SH-SY5Y (cell line): ENCODE results near the gene SPPL2C.
A peak's percentile ranks its signal among the peaks of the same experiment; 100 is the strongest.

Experiments
- GATA2 ChIP-seq: IDR thresholded peaks from 2 replicates; pipeline ENCODE4 v1.6.1; 2011; ENCODE audit warnings: mild to moderate bottlenecking, low read depth, low read length
- GATA3 ChIP-seq: IDR thresholded peaks from 2 replicates; pipeline ENCODE4 v1.6.1; 2011; ENCODE audit warnings: low read depth, mild to moderate bottlenecking, low read length, moderate library complexity

SPPL2C gene

DNA sequence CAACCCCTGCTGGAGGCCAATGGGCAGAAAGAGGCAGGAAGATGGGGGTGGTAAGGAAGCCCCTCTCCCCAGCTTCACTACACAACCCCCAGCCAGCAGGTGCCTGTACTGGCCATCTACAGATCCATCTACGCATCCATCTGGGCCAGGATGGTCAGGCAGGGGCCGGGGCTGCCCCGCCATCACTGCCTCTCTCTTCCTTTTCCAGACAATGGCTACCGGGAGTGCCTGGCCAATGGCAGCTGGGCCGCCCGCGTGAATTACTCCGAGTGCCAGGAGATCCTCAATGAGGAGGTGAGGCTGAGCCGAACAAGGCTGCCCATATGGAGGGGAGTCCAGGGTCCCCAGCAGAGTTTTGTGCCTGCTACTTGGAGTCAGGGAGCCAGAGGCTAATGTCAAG lies 23.5 kb upstream of the SPPL2C start:
- no peak for TF ChIP-seq GATA3
- TF ChIP-seq GATA2 = no peak

DNA sequence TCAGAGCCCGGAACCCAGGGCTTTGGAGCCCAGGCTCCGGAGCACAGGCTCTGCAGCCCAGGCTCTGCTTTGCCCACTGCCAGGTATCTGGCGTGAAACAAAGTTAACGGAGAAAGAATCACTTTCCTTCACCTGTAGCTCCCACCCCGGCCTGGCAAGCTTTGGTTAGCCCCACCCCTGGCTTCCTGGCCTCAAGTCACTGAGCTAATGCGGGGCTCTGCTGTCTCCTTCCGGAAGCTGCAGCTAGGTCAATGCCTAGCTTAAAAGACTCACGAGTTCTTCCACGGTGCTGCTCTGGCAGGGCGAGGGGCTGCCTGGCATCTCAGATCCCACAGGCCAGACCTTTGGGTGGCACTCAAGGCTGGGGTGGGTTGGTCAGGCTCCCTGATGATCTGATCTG lies 21.1 kb upstream of the SPPL2C start:
- TF ChIP-seq GATA3 (no peak), GATA2 (no peak)

DNA sequence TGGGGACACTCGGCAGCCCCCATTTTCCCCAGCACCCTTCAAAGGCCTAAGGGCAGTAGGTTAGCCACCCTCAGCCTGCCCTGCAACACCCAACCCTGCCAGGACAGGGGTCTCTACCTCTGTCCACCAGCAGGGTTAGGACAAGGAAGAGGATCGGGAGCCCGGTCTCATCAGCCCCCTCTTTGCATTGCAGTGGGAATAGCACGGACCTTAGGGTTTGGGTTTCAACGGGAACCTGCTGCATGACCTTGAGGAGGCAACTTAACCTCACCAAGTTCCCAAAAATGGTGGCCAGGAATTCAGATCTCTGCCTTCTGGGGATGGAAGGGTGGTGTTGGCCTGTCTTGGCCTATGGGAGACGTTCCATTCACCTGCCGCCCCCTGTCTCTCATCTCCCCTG lies 20.2 kb upstream of the SPPL2C start:
- no peak for TF ChIP-seq GATA3
- TF ChIP-seq GATA2 = no peak

DNA sequence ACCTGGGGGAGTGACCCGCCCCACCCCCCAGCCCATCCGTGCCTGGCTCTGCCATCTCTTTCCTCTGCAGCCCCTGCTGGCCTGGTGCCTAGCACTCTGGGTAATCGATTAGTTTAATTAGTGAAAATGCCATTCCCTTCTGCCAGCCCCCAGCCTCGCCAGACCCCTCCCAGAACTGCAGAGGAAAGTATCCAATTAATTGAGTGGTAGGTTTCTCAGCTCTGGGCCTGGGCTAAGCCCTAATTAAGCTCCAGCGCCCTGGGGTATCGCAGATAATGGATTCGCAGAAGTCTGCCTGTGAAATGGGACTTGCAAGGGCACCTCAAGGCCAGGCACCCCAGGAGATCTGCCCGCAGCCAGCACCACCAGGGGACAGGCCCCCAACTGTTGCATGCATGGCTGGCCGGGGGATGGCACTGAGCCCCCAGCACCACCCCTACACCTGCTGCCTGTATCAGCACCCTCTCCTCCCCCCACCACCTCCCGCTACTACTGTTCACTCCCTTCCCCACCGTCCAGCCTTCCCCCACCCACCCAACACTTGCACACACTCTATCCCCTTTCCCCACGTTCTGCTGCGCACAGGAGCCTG lies 19.7 kb upstream of the SPPL2C start:
- TF ChIP-seq GATA2 = peak; percentile 15; the same call in 1 of the 2 replicates
- no peak for TF ChIP-seq GATA3

DNA sequence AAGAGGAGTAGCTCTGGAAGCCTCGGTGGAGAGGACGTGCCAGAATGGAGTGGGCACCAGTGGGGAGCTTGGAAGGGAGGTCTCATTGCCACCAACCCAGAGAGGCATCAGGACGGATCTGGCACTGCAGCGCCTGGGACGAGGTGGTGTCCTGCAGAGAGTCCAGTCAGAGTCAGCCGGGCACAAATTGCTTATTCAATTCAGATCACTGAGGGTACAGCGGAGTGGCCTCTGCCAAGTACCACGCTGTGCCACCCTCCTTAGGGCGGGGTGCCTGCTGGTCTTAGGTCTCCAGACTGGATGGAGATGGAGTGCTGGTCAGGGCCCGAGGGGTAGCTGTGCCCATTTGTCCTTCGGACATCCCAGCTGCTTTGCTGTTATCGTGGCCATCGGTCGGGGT lies 18.9 kb upstream of the SPPL2C start:
- TF ChIP-seq GATA3 (no peak), GATA2 (no peak)

DNA sequence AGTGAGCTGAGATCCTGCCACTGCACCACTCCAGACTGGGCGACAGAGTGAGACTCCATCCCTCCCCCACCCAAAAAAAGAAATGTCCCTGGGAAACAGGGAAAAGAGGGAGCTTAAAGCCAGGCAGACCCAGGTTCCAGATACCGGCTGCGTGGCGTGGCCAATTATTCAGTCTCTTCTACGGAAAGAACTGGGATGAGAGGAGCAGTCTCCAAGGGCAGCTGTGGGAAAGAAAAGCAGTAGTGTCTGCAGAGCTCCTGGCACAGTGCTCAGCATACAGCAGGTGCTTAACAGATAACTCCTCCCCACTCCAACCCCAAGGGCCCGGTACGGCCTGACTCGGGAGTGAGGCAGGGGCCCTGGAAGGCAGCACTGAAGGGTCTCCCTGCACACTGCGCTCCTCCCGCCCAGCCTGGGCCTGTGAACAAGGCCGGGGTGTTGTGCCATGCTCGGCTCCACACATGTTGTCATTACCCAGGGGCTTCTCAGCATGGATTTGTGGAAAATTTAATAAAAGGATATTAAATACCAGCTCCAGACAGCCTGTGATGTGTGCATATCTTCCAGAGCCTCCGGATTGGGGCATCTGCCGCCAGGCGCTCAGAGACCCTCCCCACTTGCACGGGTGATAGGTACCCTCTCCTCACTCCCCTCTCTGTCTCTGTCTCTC lies 17.6 kb upstream of the SPPL2C start:
- TF ChIP-seq GATA2 = no peak
- TF ChIP-seq GATA3 = no peak

DNA sequence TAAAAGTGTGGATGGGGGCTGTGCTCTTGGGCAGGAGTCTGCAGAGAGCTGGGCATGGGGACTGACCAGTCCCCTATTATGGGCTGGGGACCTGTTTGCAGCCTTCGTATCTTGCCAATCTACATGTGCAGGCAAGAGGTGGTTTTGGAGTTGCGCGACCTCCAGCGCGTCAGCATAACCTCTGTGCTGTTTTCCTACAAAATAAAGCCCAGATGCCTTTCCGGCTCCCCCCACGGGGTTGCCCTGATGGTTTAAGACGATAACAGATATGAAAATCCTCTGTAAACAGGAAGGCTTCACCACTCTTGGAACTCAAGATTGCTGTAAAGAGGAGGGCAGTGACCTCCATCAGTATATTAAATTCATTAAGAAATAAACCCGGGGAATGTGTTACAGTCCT lies 16.5 kb upstream of the SPPL2C start:
- TF ChIP-seq GATA2 (peak; percentile 95), GATA3 (no peak)

DNA sequence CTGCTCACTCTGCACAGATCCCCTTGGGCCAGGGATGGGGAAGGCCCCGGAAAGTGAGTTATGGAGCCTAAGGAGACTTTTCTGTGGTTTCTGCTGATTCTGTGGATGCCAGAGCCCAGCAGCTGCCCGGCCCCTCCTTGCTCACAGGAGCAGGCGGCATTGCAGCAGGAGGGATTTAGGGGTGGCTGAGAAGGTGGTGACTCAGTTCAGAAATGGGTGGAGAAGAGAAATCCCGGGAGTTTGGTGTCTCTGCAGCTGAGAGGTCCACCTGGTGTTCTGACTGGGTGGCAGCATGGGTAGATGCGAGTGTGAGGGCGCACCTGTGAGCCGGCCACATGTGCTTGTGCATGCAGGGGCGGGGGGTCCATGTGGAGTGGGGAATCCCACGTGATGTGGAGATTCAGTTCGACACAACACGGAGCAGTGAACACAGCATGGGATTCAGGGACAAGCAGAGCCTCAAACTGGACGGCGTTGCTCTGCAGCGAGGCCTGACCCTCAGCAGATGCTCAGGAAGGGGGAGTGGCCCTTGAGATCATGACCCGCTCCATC lies 16.0 kb upstream of the SPPL2C start:
- TF ChIP-seq GATA2 (no peak), GATA3 (no peak)

DNA sequence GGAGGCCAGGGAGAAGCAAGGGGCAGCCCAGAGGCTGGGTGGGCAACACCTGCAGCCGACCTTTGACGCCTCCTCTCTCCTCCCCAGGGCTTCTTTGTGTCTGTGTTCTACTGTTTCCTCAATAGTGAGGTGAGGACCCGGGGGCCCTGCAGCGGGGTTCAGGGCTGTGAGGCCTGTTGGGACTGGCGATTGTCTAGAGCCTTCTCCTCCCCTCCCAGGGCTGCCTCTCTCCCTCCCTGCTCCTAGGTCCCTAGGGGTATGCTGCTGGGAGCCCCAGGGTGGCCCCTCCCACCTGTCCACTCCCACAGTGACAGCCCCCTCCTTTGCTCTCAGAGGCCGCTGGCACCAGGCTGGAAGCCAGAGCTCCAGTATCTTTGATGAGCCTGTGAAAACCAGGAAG lies 10.8 kb upstream of the SPPL2C start:
- TF ChIP-seq GATA2 = no peak
- no peak for TF ChIP-seq GATA3

DNA sequence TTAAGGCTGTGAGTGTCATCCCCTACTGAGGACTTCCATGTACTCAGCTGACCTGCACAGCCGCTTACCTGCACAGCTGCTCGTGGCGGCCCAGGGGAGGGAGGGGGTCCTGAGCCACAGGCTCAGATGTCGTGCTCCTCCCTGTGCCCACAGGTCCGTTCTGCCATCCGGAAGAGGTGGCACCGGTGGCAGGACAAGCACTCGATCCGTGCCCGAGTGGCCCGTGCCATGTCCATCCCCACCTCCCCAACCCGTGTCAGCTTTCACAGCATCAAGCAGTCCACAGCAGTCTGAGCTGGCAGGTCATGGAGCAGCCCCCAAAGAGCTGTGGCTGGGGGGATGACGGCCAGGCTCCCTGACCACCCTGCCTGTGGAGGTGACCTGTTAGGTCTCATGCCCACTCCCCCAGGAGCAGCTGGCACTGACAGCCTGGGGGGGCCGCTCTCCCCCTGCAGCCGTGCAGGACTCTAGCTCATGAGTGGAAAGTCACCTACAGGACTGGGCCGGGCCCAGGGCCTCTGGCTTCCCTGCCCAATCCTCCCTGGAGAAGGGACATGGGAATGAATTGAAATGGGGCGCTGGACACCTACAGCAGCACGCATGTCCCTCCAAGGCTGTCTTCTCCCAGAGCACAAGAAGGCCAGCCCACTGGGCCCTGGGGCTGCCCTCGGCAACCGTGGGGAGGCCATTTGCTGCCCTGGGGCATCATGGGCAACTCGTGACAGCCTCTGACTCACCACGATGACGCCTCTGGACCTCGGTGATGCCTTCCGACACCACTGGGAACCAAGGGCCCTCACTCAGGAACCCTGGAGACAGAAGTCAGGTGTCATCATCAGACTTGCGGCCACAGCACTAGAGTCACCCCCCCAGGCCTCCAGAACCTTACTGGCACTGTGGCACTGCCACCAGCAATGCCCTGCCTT lies 9.9 kb upstream of the SPPL2C start:
- TF ChIP-seq GATA3 (no peak), GATA2 (no peak)

DNA sequence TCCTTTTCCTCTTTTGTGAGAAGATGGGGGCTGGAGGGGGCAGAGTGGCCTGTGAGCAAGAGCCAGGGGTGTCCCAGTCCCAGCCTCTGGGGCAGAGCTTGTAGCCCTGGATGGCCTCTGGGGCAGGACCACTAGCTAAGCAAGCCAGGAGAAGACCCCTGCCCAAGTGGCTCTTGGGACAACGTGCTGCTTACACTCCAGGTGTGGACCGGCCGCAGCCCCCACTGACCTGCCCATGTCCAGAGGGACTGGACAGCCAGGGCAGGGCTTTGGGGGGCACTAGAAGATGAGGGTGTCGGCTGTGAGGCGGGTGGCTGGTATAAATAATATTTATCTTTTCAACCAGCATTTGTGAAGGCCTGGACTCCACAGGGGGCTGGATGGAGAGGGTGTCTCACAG lies 9.2 kb upstream of the SPPL2C start:
- TF ChIP-seq GATA3 = no peak
- no peak for TF ChIP-seq GATA2

DNA sequence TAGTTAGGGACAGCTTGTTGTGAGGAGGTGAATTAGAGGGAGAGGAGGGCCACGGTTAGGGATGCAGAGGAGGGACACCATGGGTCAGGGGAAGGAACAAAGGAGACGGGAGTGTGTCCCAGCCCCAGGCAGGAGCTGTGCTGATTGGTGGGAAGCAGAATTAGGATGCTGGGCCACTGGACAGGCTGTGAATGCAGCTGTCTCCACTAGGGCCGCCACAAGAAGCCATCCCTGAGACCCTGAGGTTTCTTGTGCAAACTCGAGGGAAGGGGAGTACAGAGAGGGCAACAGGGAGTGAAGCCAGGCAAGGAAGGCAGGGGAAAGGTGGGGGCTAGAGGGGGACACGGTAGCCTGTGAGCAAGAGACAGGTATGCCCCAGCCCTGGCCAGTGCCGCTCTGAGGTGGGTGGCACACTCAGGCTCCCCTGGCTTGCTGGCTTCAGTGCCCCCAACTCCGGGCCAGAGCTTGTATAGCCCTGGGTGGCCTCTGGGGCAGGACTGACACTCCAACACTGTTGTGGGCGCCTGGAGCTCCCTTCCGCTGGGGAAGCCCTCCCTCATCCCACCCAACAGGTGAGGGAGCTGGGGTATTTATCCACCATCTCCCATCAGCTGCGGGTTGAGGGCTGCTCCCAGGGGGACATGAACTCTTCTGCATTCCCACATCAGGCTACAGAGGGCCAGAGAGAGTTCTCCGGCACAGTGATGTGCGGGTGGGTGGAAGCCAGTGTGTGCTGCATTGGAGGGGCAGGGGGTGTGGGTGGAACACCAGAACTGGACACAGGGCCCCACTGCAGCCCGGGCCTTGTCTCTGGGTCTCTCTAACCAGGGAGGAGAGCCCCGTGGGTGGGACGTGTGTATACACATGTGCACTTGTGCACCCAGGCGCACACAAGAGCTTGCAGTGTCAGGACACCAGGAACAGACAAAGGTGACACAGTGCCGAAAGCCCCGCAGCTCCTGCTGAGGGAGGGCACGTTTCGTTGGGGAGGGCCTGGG lies 8.3 kb upstream of the SPPL2C start:
- no peak for TF ChIP-seq GATA3
- no peak for TF ChIP-seq GATA2

DNA sequence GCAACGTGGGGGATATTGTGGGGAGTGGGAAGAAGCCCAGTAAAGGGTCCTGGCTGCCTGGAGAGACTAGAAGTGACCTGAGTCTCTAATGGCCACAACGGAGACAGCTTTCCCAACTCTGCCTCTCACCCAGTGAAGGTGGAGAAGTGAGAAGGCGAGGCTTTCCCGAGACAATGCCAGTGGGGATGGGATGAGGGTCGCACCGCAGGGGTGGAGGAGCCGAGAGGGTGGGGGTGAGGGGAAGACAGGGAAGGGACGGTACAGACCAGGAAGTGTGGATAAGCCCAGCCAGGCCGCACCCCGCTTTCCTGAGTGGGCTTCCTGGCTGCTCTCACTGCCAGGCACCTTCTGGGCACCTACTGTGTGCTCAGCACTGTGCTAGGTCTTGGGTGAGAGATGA lies 7.5 kb upstream of the SPPL2C start:
- TF ChIP-seq GATA2 (no peak), GATA3 (no peak)
